IMR-90 (cell line): Measurements from ENCODE around the gene SEPTIN10. TPM values are rescaled to one million over a fixed set of nuclear protein-coding genes. Genes with fewer than 3 reads are reported as not detected.

Source experiments
- ATAC-seq: fragments of 200-7000 bp; cut with Tn5 transposase; 2 replicates; pipeline ENCODE4 v1.9.1; 2020; ENCODE audit warnings: low read depth, mild to moderate bottlenecking, moderate library complexity
- BruUV-seq: library from RNA; stranded (reverse); fragments of 400-500 nt; replicated peaks from 2 replicates; lab custom pipeline; 2021; lab: Mats Ljungman, UMichigan
- CTCF ChIA-PET: fragments of 300-600 bp; formaldehyde crosslinking; extraction: SDS; loops from one replicate; lab custom pipeline; 2021; ENCODE audit warnings: antibody characterized with exemption; lab: Yijun Ruan, JAX
- POLR2A ChIA-PET: fragments of 300-600 bp; sonication (Branson Sonifier 250); formaldehyde crosslinking; loops from one replicate; lab custom pipeline; 2022; ENCODE audit warnings: antibody characterized with exemption; ENCODE audit not compliant: unreplicated experiment; lab: Charles Lee
- DNase-seq: peaks from one replicate; pipeline ENCODE4 v3.0.0; 2013
- H2AFZ ChIP-seq: replicated peaks from 2 replicates; pipeline ENCODE3; 2013; ENCODE audit warnings: low read length, mild to moderate bottlenecking; ENCODE audit not compliant: poor library complexity
- H2AK5ac ChIP-seq: 2 replicates; pipeline ENCODE4 v1.6.1; 2013; ENCODE audit warnings: low read depth, low read length, inconsistent platforms
- H2AK9ac ChIP-seq: replicated peaks from 2 replicates; pipeline ENCODE3; 2013; ENCODE audit warnings: mild to moderate bottlenecking, low read depth, low read length, moderate library complexity; ENCODE audit not compliant: poor library complexity
- H2BK120ac ChIP-seq: 2 replicates; pipeline ENCODE4 v1.6.1; 2013; ENCODE audit warnings: low read depth, low read length, inconsistent platforms
- H2BK15ac ChIP-seq: 3 replicates; pipeline ENCODE4 v1.6.1; 2013; ENCODE audit warnings: low read depth, low read length, inconsistent platforms
- H2BK20ac ChIP-seq: 2 replicates; pipeline ENCODE4 v1.6.1; 2013; ENCODE audit warnings: low read depth, mild to moderate bottlenecking, inconsistent platforms, low read length, moderate library complexity
- H2BK5ac ChIP-seq: 2 replicates; pipeline ENCODE4 v1.6.1; 2013; ENCODE audit warnings: mild to moderate bottlenecking, low read depth, low read length, inconsistent platforms; ENCODE audit not compliant: poor library complexity, severe bottlenecking
- H3K14ac ChIP-seq: replicated peaks from 2 replicates; pipeline ENCODE4 v1.6.1; 2013; ENCODE audit warnings: low read depth, low read length, inconsistent platforms
- H3K18ac ChIP-seq: 2 replicates; pipeline ENCODE4 v1.6.1; 2013; ENCODE audit warnings: low read depth, low read length, control low read depth
- H3K23ac ChIP-seq: 2 replicates; pipeline ENCODE4 v1.6.1; 2013; ENCODE audit warnings: low read depth, low read length, inconsistent platforms
- H3K27ac ChIP-seq: 2 replicates; pipeline ENCODE4 v1.5.1; 2013; ENCODE audit warnings: mild to moderate bottlenecking, control low read depth, low read length; ENCODE audit not compliant: insufficient read depth
- H3K27me3 ChIP-seq: 2 replicates; pipeline ENCODE4 v1.6.1; 2013; ENCODE audit warnings: low read length; ENCODE audit not compliant: control insufficient read depth, insufficient read depth
- H3K36me3 ChIP-seq: 2 replicates; pipeline ENCODE4 v1.6.1; 2013; ENCODE audit warnings: low read length, mixed read lengths; ENCODE audit not compliant: control insufficient read depth, insufficient read depth
- H3K4ac ChIP-seq: 2 replicates; pipeline ENCODE4 v1.6.1; 2013; ENCODE audit warnings: low read depth, low read length, inconsistent platforms
- H3K4me1 ChIP-seq: 2 replicates; pipeline ENCODE4 v1.6.1; 2013; ENCODE audit warnings: low read length, mixed read lengths; ENCODE audit not compliant: control insufficient read depth, insufficient read depth
- H3K4me2 ChIP-seq: 2 replicates; pipeline ENCODE4 v1.6.1; 2013; ENCODE audit warnings: low read depth, mild to moderate bottlenecking, control low read depth, low read length, moderate library complexity
- H3K4me3 ChIP-seq: 2 replicates; pipeline ENCODE4 v1.5.1; 2013; ENCODE audit warnings: low read depth, mild to moderate bottlenecking, control low read depth, low read length, moderate library complexity; ENCODE audit not compliant: insufficient read depth
- H3K56ac ChIP-seq: 2 replicates; pipeline ENCODE4 v1.6.1; 2013; ENCODE audit warnings: low read length, inconsistent platforms; ENCODE audit not compliant: insufficient read depth; ENCODE audit errors: extremely low read depth
- H3K79me1 ChIP-seq, 2 experiments: 2 replicates each; pipeline ENCODE4 v1.6.1; 2013; ENCODE audit warnings: low read length in 2 of 2, inconsistent platforms in 1 of 2, low read depth in 1 of 2
- H3K9ac ChIP-seq: 2 replicates; pipeline ENCODE4 v1.6.1; 2013; ENCODE audit warnings: low read depth, low read length, control low read depth
- H3K9me1 ChIP-seq: 2 replicates; pipeline ENCODE4 v1.6.1; 2013; ENCODE audit warnings: low read length, inconsistent platforms; ENCODE audit not compliant: insufficient read depth
- H3K9me3 ChIP-seq: 2 replicates; pipeline ENCODE4 v1.6.1; 2013; ENCODE audit warnings: low read length; ENCODE audit not compliant: control insufficient read depth, insufficient read depth
- H4K20me1 ChIP-seq: 2 replicates; pipeline ENCODE4 v1.6.1; 2013; ENCODE audit warnings: low read length, inconsistent platforms; ENCODE audit not compliant: insufficient read depth
- H4K5ac ChIP-seq: 2 replicates; pipeline ENCODE4 v1.6.1; 2013; ENCODE audit warnings: mild to moderate bottlenecking, low read depth, low read length, control low read depth
- H4K8ac ChIP-seq, 2 experiments: 2 replicates each; pipeline ENCODE4 v1.6.1; 2013; ENCODE audit warnings: low read depth in 2 of 2, low read length in 2 of 2, control low read depth in 1 of 2, inconsistent platforms in 1 of 2
- H4K91ac ChIP-seq: 2 replicates; pipeline ENCODE4 v1.6.1; 2013; ENCODE audit warnings: low read depth, low read length, inconsistent platforms; ENCODE audit not compliant: insufficient read depth
- CHD1 ChIP-seq: IDR thresholded peaks from 2 replicates; pipeline ENCODE4 v1.6.1; 2012; ENCODE audit warnings: low read depth, low read length, improper control_type of control experiment
- MAFK ChIP-seq: IDR thresholded peaks from 2 replicates; pipeline ENCODE4 v1.6.1; 2012; ENCODE audit warnings: low read depth, low read length, improper control_type of control experiment
- MXI1 ChIP-seq: IDR thresholded peaks from 2 replicates; pipeline ENCODE4 v1.6.1; 2012; ENCODE audit warnings: low read depth, mild to moderate bottlenecking, low read length, moderate library complexity, borderline replicate concordance
- RCOR1 ChIP-seq: IDR thresholded peaks from 2 replicates; pipeline ENCODE4 v1.6.1; 2012; ENCODE audit warnings: mild to moderate bottlenecking, low read length, improper control_type of control experiment; ENCODE audit not compliant: insufficient replicate concordance
- RFX5 ChIP-seq: IDR thresholded peaks from 2 replicates; pipeline ENCODE4 v1.8.0; 2012; ENCODE audit warnings: low read depth, mild to moderate bottlenecking, low read length, moderate library complexity
- WGBS, 2 experiments: methylation state at CpG; one replicate each; pipeline versions ENCODE4 v1.1.5 to v1.1.7; 2013; ENCODE audit warnings: missing lambda C conversion rate in 2 of 2; ENCODE audit not compliant: insufficient read length in 1 of 2; ENCODE audit errors: extremely low coverage in 2 of 2; 5-methylcytosine and 5-hydroxymethylcytosine counted together
- dilution Hi-C: fragments of 300-500 bp; cut with HindIII; formaldehyde crosslinking; loops from one replicate; pipeline ENCODE4 v1.14.3; 2018; ENCODE audit warnings: low sequenced_read_pairs; ENCODE audit not compliant: unreplicated experiment
- in situ Hi-C: fragments of 300-500 bp; cut with MboI; formaldehyde crosslinking; loops from 3 replicates; pipeline ENCODE4 v1.14.3; 2019; ENCODE audit warnings: low sequenced_read_pairs, inconsistent platforms, mixed read lengths
- intact Hi-C: fragments of 100-400 bp; cut with micrococcal nuclease; formaldehyde crosslinking; loops from 2 replicates; pipeline ENCODE4 v1.10.0; 2022
- polyA plus RNA-seq, 3 experiments: library from polyadenylated mRNA; depleted of rRNA; stranded (reverse); fragments of >200 nt; gene quantifications; 2 replicates each; pipeline ENCODE4 v1.2.3, GENCODE V29; 2012; ENCODE audit warnings: low replicate concordance in 1 of 3
- total RNA-seq: library from RNA; depleted of rRNA; stranded (reverse); fragments of >200 nt; gene quantifications from 2 replicates; pipeline ENCODE4 v1.2.3, GENCODE V29; 2012
- TF ChIP-seq, protein P1 (sequence below): fragments of 150-350 bp; IDR thresholded peaks from 2 replicates; pipeline ENCODE4 v1.6.1; 2017; ENCODE audit warnings: mild to moderate bottlenecking, antibody characterized with exemption, low read length, low read depth
- TF ChIP-seq, protein P2 (sequence below): conservative IDR thresholded peaks from 2 replicates; pipeline ENCODE4 v1.5.1; 2012; ENCODE audit warnings: mild to moderate bottlenecking, low read depth, low read length, improper control_type of control experiment

Gene SEPTIN10
- total and polyA plus RNA-seq, 2 of the 4 experiments (the other 2 are of a cell fraction), result 55.4 to 82.6 TPM

DNA sequence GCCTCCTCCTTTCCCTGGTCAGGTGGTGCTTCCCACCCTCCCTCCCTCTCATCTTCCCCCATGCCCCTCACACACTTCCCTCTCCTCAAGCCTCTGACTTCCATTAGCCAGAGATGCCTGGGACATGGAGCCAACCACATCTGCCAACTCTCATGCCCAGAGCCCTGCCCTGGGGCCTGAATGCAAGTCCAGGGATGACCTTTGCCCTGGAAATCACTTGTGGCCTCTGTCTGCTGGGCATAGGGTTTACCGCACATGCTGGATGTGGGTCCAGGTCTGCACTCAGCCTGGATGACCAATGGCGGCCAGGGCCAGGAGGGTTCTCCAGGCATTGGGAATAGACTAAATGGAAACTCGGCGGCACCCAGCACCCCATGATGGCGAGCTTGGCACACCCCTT lies 98.9 kb downstream of the SEPTIN10 start:
- H3K4me1 ChIP-seq, result peaks cover 8% of the 10 kb centered on the region
- DNase-seq (no peak), ATAC-seq (no peak)
- H2AFZ ChIP-seq, result no peak overlapping the region
- H2AK5ac ChIP-seq, result no peak overlapping the region
- H3K14ac ChIP-seq, result no peak overlapping the region
- WGBS, 2 experiments, result 100% methylated on average over 5 of the region's 5 CpGs; no CpG with 5 or more reads in 1 of the 2 experiments
- ChIA-PET POLR2A (no interaction called here), CTCF (no interaction called here)
- 0 out of 2 replicates have a peak, but pooled peaks cover 2% of the 10 kb centered on the region for H3K27me3 ChIP-seq
- TF ChIP-seq MAFK (no peak), RFX5 (no peak), RCOR1 (no peak), MXI1 (no peak), CHD1 (no peak)
- TF ChIP-seq, protein P1, sequence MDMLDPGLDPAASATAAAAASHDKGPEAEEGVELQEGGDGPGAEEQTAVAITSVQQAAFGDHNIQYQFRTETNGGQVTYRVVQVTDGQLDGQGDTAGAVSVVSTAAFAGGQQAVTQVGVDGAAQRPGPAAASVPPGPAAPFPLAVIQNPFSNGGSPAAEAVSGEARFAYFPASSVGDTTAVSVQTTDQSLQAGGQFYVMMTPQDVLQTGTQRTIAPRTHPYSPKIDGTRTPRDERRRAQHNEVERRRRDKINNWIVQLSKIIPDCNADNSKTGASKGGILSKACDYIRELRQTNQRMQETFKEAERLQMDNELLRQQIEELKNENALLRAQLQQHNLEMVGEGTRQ, result no peak
- TF ChIP-seq, protein P2, sequence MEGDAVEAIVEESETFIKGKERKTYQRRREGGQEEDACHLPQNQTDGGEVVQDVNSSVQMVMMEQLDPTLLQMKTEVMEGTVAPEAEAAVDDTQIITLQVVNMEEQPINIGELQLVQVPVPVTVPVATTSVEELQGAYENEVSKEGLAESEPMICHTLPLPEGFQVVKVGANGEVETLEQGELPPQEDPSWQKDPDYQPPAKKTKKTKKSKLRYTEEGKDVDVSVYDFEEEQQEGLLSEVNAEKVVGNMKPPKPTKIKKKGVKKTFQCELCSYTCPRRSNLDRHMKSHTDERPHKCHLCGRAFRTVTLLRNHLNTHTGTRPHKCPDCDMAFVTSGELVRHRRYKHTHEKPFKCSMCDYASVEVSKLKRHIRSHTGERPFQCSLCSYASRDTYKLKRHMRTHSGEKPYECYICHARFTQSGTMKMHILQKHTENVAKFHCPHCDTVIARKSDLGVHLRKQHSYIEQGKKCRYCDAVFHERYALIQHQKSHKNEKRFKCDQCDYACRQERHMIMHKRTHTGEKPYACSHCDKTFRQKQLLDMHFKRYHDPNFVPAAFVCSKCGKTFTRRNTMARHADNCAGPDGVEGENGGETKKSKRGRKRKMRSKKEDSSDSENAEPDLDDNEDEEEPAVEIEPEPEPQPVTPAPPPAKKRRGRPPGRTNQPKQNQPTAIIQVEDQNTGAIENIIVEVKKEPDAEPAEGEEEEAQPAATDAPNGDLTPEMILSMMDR, result no peak
- H2BK120ac ChIP-seq, result no peak overlapping the region
- no peak overlapping the region for H2BK20ac ChIP-seq
- peaks cover 10% of the 10 kb centered on the region for H4K20me1 ChIP-seq
- H3K4ac ChIP-seq, result peak overlapping the region; percentile 14; the same call in 1 of the 2 replicates
- in situ Hi-C loops (no loop called here), dilution Hi-C loops (no loop called here), intact Hi-C loops (loop anchor here (5.0 to 10.0 kb wide), 2 partner anchors 60 to 253 kb away; no protein-coding TSS in a partner anchor)
- no peak overlapping the region for H4K8ac ChIP-seq
- no peaks in the 10 kb centered on the region for H3K9me3 ChIP-seq
- no peak overlapping the region for H4K5ac ChIP-seq
- H3K4me2 ChIP-seq, result no peak overlapping the region
- 0 out of 2 replicates have a peak overlapping the region, but pooled peaks have one; percentile 14 for H3K23ac ChIP-seq
- H3K79me1 ChIP-seq, result 0 out of 4 replicates have a peak, but pooled peaks cover 0 to 6% of the 10 kb centered on the region in 2 experiments
- H3K9ac ChIP-seq, result no peak overlapping the region
- H3K56ac ChIP-seq, result no peak overlapping the region
- H2BK5ac ChIP-seq, result no peak overlapping the region
- H3K9me1 ChIP-seq, result peaks cover 14% of the 10 kb centered on the region; the same call in 1 of the 2 replicates
- no TSS peak for BruUV-seq
- no peak overlapping the region for H3K4me3 ChIP-seq
- H3K18ac ChIP-seq, result no peak overlapping the region
- H4K91ac ChIP-seq, result no peak overlapping the region
- peak overlapping the region; percentile 40 for H2AK9ac ChIP-seq
- H3K27ac ChIP-seq, result no peak overlapping the region
- no peaks in the 10 kb centered on the region for H3K36me3 ChIP-seq
- H2BK15ac ChIP-seq, result no peak overlapping the region
